Stimulated activated CD4-positive, alpha-beta T cell treated with anti-CD3 and anti-CD28 coated beads, Interleukin-15, amount 100 ng/mL, for 24 hours (primary cell): ENCODE data around the gene ABAT.
"Not testable (repeated sequence)": the region's sequence is repeated elsewhere in the genome, so short reads cannot be mapped to it uniquely, and the experiment has no call there.

Source experiments
- DNase-seq: peaks from one replicate; pipeline ENCODE4 v3.0.0-alpha.2; 2020

The ABAT gene

DNA sequence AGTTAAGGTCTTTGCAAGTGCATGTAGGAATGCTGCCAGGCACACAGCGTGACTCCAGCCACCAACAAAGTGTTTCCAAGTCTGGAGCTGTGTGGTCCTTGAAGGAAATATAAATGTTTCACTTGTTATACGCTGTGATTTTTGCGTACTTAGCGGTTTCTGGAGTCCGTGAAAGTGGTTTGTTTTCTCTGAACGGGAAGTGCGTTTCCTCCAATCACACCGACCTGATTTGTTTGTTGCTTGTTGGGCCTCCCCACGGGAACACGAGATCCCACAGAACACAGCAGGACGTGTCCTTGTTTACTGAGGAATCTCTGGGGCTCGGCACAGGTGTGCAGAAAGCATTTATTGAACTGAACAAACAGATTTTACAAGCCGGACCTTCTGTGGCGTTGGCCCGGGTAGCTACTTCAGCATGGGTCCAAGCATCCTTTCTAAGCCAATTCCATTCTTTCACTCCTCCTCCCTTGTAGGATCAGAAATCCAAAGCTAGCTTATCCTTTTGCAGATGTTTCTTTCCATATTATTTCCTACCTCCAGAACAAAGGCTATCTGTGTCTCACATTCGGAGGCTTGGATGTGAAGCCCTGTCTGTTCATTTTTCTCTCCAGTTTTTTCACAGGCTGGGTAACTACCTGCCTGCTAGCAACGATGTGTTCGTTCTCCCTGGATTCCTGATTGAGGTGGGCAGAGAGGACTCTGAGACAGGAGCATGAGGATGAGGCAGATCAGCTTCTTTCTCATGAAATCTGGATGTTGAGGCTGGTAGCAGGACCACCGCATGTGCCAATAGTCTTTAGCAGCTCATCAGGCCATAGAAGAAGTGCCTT, 44.6 kb downstream of the ABAT start:
- no peak for DNase-seq

DNA sequence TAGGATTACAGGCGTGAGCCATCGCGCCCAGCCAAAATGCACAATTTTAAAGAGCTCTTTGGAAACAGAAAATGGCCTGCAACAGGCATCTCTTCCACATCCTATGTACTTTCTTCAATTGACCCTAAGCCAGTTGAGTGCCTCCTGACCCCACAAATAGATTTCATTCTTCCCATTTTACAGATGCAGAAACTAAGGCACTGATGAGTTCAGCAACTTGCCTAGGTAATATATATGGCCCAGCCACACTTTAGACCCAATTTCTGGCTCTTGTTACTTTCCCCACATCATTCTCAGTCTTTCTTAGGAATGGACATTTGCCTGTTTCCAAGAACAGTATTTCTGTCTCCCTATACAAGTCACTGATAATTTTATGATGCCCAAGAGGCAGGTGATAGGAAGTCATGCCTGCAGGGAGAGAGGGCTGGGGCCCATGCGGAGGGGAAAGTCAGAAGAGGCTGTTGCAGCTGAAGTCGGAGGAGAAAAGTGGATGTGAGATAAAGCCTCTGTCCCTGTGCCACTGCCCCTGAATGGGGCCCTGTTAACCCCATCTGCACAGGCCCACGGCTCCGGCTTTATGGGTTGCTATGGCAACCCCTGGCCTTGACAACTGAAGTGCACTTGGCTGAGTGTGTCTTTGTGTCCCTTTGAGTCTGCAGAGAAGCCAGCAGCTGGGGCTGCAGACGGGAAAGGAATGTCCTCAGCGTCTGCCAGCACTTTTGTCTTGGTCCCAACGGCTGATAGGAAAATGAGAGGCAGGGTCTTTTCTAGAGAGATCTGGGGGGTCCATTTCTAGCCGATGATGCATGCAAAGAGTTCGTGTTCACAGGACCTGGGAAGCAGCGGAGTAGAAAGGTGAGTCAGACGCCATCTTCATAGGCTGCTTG, 45.9 kb downstream of the ABAT start:
- no peak for DNase-seq

DNA sequence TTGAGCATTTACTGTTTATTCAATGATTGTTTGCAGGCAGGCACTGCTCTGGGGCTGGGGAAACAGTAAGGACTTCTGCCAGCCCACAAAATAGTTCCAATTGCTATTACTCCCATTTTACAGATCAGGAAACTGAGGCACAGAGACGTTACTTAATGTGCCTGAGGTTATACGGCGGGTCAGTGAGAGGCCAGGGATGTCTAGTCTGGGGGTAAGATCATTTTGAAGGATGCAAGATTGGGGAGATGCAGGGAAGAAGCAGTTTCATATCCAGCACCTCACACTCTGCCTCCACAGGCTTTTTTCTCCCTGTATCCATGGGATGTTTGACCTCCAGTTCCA, 46.5 kb downstream of the ABAT start:
- no peak for DNase-seq

DNA sequence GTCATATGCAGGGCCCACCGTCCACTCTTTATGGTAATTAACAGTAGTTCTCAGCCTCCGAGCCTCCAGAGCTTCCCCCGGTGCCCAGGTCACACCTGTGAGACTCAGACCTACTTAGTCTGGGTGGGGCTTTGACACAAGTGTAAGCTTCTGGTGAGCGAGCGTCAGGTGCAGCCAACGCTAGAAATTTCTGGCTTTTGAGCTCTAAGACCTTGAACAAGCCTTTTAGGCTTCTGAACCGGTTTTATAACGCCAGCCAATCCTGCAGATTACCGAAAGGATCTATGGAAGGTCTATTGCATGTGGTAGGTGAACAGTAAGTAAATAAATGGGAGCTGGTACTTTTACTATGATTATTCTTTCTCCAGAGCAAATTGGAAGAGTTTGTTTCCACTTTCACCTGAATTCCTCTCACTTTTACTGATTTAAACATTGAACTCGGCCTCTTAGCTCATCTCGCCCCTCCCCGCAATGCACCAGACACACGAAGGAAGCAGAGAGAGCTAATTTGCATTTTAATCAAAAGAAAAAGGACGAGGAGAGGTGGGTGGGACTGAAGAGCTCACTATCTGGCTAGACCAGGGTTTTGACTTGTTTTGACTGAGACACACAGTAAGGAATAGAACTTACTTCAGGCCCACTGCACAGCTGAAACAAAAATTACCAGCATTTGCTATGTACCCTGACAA, 47.1 kb downstream of the ABAT start:
- no peak for DNase-seq

DNA sequence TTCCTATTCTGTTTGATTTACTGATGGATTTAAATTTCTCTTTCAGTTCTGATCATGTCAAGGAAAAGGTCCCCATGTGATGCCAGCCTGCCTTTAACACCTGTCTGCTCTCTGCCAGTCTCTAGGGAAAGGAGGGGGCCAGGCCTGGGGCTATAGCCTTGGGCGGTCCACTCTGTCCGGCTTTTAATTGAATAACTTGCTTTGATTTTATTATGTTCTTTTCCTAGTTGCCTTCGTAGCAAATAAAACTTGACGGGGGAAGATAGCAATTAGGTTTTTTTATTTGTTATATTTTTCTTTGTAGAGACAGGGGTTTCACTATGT, 47.6 kb downstream of the ABAT start:
- no peak for DNase-seq

DNA sequence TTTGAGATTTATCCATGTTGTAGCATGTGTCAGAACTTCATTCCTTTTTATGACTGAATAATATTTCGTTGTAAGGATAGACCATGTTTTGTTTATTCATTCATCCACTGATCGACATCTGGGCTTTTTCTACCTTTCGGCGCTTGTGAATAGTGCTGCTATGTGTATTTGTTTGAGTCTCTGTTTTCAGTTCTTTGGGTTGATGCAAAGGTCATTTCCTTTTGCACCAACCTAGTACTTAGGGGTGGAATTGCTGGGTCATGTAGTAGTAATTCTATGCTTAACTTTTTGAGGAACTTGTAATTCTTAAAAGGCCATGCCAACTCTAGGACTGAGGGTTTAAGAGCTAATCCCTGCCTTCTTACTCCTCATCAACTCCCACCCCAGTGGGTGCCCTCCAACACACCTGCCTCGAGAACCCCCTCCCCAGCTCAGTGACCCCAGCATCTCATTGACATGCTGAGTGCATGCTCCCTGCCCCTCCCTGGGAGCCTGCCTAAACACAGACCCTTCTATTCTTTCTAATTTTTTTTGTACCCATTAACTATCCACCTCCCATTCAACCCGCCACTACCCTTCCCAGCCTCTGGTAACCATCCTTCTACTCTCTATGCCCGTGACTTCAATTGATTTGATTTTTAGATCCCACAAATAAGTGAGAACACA, 51.2 kb downstream of the ABAT start:
- DNase-seq = no peak

DNA sequence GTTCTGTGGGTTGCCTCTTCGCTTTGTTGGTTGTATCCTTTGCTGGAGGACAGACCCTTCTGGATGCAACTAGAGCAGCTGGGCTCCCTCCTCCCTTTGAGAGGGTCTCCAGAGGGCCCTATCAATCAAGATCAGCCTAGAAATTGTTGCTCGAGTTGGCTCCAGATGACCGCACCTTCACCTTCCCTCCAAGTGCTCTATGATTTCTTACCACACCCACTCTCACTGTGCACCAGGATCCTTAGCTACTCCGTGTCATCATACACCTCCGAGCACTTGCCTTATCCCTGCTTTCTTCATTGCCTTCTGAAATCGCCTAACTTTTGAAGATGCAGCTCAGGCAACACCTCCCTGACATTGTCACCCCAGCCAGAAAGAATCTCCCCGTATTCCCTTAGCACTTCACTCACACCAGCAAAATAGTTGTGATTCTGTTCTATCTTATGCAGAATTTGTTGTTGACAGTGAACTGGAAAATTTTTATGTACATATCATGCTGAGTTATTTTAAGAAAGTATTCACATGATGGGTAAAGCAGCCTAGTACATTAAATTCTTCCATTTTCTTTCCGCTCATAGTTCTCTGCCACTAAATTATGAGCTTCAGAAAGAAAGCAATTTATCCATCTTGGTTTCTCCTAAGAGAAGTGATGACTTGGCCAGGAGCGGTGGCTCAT, 52.9 kb downstream of the ABAT start:
- no peak for DNase-seq

DNA sequence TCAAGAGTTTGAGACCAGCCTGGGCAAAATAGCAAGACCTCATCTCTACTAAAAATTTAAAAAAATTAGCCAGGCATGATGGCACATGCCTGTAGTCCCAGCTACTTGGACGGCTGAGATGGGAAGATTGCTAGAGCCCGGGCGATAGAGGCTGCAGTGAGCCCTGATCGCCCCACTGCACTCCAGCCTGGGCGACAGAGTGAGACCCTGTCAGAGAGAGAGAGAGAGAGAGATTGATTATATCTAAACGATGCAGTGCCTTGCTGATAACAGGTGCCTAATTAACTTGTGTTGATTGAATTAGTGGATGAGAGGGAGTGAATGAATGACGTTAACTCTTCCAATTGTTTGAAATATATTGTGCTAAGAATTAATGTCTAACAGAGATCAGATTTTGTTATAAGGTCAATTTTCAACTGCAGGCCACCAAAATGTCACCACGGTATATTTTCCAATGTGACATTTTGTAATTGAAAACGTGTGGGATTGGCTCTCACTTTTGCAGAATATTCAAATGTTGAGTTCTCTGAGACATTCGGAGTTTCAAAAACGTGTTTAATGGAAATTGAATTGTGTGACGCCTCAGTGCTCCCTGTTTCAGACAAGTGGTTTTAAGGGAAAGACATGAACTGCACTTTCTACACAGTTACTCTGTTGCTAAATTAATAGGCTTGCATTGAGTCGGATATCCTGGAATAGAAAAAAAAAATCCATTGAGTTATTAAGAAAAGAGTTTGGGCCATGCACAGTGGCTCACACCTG, 53.6 kb downstream of the ABAT start:
- no peak for DNase-seq

DNA sequence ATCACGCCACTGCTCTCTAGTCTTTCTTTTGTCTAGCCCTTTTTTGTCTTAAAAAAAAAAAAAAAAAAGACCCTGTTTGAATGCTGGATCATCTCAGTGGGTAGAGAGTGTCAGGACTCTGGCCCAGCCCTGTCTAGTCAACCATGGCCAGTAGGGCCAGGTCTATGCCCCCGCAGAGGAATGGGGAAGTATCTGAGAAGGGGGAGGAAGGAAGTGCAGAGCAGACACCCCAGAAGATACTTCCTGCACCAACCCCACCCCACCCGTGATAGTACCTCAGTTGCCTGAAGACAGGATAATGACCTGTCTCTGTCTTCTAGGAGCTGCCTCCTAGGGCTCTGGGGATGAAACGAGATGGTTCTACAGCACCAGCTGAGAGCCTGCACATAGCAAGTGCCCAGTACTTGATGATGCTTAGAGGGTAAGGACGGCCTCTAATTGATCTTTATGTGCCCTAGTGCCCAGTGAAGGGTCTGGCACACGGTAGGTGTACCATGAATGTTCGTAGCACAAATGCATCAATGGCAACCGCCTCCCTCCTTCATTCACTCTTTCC, 55.4 kb downstream of the ABAT start:
- no peak for DNase-seq

DNA sequence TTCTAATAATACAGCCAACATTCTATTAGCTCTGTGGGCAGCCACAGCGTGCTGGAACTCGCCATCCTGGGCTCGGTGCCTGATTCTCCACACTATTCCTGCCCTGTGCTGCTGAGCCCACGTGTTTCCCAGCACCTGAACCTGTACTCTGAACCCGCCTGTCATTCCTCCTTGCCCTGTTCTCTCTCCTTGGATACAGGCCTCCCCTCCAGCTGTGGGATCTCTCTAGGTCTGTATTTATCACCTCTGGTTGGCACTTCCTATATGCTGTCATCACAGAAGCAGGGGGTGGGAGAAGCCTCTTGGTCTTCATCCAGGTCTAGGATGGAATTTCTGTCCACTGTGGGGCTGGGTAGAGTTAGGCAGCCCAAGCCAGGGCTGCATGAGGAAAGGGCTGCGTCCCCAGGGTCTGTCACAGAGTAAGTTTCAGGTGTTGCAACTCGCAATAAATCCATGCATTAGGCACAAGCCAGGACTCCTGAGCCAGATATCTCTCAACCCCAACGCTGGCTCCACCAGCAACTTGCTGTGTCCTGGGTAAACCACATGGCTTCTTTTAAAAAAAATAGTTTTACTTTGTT, 56.0 kb downstream of the ABAT start:
- no peak for DNase-seq

DNA sequence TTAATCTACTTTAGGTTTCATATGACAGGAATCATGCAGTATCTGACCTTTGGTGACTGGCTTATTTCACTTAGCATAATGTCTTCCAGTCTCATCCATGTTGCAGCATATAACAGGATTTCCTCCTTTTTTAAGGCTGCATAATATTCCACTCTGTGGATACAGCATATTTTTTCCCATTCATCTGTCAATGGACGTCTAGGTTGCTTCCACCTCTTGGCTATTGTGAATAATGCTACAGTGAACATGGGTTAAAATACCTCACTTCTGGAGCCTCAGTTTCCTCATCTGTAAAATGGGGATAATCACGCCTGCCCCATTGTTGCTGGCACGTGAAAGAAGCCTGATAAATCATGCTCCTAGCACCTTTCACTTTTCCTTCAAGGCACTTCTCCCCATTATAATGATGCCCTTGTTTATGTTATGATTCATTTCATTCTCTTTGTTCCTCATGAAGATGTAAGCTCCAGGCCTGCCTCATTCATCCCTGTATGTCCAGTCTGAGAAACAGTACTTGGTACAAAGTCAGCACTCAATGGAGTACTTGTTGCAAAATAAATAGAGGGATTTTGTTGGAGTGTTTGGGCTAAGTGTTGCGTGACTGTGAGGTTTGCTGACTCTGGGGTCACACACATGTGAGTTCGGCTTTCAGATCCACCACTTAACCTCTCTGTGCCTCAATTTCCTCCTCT, 59.6 kb downstream of the ABAT start:
- no peak for DNase-seq

DNA sequence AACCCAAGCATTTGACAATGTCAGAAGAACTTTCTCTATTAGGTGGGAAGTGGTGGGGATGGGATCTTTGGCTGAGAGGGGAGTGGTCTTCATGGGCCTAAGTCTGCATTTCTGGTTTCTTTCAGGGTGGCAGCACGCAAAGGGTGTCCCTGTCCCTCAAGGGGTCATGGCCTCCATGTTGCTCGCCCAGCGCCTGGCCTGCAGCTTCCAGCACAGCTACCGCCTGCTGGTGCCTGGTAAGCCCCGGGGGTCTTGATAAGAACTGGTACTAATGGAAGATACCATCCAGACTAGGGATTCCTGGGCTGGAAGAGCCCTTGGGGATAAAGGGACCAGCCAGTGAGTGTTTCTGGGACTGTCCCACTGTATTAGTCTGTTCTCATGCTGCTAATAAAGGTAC, 61.2 kb downstream of the ABAT start:
- DNase-seq = no peak

DNA sequence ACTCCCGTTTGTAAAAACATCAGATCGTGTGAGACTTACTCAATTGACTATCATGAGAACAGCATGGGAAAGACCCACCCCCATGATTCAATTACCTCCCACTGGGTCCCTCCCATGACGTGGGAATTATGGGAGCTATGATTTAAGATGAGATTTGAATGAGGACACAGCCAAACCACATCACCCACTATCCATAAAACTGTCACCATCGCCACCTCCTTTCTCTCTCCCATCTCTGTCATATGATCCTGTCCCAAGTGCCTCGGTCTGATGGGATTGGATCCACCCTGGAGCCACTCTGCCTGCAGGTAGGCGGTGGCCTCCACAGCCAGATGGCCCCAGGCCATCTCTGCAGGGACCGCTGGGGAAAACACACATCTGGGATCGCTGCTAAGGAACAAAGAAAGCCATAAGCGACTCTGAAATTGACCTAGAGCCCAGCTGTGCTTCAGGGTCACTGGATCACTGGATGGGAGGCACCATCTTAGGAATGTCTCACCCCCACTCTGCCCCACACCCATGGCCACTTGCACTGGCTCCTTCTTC, 61.8 kb downstream of the ABAT start:
- no peak for DNase-seq

DNA sequence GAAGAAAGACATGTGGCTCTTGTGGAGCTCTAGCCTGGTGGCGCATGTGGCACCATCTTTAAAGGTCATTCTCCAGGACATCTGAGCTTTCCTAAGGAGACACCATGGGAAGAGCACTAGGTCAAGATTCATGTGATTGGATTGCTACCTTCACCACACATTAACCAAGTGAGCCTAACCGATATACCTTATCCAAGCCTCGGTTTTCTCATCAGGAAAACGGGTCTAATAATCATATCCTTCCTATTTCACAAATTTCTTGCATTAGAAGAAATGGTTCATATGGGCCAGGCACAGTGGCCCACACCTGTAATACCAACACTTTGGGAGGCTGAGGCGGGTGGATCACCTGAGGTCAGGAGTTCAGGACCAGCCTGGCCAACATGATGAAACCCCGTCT, 64.7 kb downstream of the ABAT start:
- no peak for DNase-seq

DNA sequence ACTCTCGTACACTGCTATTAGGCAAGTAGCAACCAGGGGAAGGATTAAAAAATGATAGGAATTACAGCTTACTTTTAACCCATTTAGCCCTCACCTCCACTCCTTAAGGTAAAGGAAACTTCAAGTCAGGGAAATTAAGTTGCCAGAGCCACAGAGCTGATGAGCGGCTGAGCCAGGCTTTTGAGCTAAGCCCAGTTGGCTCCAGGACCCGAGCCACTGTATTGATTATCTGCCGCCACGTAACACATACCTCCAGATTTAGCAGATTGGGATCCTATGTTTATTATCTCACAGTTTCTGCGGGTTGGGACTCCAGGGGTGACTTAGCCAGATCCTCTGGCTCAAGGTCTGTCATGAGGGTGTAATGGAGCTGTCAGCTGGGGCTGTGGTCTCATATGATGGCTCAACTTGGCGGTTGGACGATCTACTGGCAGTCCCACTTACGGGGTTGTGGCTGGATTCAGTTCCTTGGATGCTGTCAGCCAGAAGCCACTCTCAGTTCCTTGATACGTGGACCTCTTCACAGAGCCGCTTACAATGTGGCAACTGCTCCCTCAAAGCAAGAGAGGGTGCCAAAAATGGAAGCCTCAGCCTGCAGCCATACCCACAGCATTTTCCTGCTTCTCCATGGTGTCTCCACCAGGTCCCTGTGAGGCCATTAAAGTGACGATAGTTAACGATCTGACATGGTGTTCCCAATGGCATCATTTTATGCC, 65.7 kb downstream of the ABAT start:
- no peak for DNase-seq

DNA sequence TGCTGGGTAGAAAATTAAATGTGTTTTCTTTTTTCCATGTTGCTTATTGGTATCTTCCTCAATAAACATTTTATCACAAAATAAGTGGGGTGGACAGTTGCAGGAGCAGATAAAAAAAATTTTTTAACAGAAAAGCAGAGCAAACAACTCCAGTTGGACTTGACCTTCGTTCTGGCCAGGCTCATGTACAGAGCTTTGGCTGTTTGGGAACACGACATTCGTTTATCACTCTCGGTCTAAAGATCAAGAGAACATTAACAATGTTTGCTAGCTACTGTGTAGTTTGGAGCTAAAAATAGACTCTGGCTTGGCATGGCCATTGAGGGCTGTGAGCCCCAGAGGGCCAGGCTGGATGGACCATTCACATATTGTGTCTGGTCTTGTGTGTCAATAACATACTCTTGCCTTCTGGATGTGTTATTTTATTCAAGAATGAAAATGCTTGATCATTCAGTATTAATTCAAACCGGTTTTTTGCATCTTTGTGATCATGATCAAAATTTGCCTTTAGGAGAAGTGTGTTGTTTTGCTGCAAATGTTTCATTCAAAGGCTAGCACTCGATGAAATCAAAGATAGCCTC, 66.4 kb downstream of the ABAT start:
- DNase-seq = no peak

DNA sequence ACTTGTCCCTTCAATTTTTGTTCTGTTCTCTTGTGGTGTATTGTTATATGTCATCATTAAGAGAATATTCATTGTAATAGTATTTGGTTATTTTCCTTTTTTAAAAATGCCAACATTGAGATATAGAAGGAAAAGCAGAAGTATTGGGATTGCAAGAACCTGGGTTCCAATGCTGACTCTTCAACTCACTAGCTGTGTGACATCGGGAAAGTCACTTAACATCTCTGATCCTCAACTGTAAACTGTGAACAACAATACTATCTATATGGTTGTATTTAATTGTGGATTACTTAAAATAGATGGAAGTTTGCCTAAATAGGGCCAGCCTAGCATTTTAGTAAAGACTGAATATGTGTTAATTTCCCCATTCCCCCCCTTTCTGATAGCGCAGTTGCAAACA, 67.2 kb downstream of the ABAT start:
- no peak for DNase-seq

DNA sequence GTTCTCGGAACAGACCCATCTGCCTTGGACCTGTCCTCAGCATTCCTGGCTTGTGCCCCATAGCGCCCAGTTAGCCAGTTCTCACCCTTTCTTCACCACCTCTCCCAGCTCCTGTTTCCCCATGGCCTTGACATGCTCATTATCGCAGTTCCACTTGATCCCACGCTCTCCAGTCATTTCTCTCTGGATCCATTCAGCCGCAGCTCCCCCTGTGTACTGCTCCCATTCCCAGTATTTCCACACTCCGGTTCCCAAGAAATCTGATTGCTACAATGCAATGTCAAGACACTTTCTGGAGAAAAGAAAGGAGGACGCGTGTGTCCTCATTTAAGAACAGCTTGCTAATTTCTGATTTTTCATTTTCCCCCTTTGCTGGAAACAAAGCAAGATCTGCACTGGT, 67.7 kb downstream of the ABAT start:
- no peak for DNase-seq

DNA sequence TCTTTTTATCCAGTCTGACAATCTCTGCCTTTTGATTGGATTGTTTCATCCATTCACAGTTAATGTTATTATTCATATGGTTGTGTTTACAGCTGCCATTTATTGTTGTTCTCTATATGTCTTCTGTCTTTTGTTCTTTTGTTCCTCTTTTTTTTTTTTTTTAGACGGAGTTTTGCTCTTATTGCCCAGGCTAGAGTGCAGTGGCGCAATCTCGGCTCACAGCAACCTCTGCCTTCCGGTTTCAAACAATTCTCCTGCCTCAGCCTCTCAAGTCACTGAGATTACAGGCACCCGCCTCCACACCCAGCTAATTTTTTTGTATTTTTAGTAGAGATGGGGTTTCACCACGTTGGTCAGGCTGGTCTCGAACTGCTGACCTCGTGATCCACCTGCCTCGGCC, 74.5 kb downstream of the ABAT start:
- not testable (repeated sequence) for DNase-seq
